BLaER1 (cell line): ENCODE data around the gene PKIB.
A peak's percentile ranks its signal among the peaks of the same experiment; 100 is the strongest.

ENCODE experiments used
- H3K27ac ChIP-seq: shearing (Covaris generic); formaldehyde crosslinking; 2 replicates; pipeline ENCODE4 v1.8.1; 2022
- H3K27me3 ChIP-seq: shearing (Covaris generic); formaldehyde crosslinking; 2 replicates; pipeline ENCODE4 v1.8.1; 2022
- H3K36me3 ChIP-seq: shearing (Covaris generic); formaldehyde crosslinking; 2 replicates; pipeline ENCODE4 v1.8.1; 2022
- H3K4me1 ChIP-seq: shearing (Covaris generic); formaldehyde crosslinking; 2 replicates; pipeline ENCODE4 v1.8.1; 2022
- H3K4me2 ChIP-seq: shearing (Covaris generic); formaldehyde crosslinking; 2 replicates; pipeline ENCODE4 v1.8.1; 2022
- H3K4me3 ChIP-seq: shearing (Covaris generic); formaldehyde crosslinking; 2 replicates; pipeline ENCODE4 v1.8.1; 2022
- H3K9ac ChIP-seq: shearing (Covaris generic); formaldehyde crosslinking; 2 replicates; pipeline ENCODE4 v1.8.1; 2022
- H3K9me3 ChIP-seq: shearing (Covaris generic); formaldehyde crosslinking; 2 replicates; pipeline ENCODE4 v1.8.1; 2022
- H4K20me1 ChIP-seq: shearing (Covaris generic); formaldehyde crosslinking; 2 replicates; pipeline ENCODE4 v1.8.1; 2022
- Cebpa-rat ChIP-seq: shearing (Covaris generic); IDR thresholded peaks from 2 replicates; pipeline ENCODE4 v1.8.1; 2022

Gene PKIB, protein sequence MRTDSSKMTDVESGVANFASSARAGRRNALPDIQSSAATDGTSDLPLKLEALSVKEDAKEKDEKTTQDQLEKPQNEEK

DNA sequence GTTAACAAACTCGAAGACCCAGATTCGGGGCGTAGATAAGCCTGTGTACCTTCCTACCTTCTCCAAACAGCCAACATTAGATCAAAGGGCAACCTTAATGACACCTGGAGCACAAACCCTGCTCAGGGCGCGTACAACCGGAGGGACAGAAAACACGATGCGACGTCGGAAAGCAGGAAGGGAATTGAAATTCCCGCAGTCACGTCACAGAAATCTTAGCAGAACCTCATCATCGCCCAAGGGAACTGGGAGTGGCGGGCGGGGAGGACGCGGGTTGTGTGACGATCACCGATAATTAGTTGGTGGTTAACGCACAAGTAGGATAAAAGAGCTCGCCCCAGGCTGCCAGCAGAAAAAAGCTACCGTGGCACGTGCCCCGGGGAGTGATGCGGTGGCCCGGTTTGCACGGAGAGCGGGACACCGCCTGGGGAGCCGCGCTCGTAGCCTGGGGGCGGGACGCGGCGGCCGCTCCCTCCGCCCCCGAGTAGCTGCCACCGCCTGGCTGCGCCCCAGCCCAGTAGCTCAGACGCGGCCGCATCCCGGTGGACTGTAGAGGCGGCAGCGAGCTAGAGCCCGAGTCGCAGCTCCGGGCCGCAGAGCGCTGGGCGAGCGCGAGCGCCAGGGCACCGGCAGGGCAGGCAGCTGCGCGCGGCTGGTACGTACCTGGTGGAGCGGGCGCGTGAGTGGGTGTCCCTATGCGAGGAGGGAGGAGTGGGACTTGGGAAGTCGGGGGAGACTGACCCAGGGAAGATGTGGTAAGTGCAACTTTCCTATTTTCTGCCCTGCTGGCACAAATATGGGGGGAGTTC lies at the start of gene PKIB:
Gene PKIB (plus strand): TSS at position 525 of the 809 bp plus-strand sequence. CDS start 107,390 bp downstream, outside the sequence.
- Histone ChIP-seq H3K27ac (no peak within 1 kb of the TSS), H3K4me2 (peak within 1 kb of the TSS; percentile 85)

DNA sequence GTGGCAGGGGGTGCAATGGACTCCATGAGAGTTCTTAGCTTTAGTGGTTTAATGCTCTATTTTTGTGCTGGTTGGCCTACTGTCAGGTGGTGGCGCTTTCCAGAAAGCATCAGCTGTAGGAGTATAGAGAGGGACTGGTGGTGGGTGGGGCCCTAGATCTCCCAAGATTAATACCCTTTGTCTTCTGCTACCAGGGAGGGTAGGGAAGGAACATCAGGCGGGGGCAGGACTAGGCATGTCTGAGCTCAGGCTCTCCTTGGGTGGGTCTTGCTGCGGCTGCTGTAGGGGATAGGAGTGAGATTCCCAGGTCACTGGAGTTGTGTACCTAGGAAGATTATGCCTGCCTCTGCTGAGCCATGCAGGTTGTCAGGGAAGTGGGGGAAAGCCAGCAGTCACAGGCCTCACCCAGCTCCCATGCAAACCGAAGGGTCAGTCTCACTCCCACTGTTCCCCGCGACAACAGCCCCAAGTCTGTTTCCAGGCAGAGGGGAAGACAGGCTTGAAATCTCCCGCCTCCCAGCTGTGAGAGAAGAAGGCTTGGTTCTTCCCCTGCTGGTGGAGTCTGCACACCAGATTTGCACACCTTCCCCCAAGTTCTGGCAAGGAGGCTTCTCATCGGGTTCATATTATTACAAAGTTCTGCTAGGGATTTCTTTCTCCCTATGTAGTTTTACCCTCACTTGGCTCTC lies 46.7 kb upstream of the PKIB start:
- Histone ChIP-seq H3K9ac (no peak overlapping the region), H3K4me1 (no peaks in the 10 kb centered on the region), H4K20me1 (no peaks in the 10 kb centered on the region), H3K27me3 (no peaks in the 10 kb centered on the region), H3K4me2 (no peak overlapping the region), H3K9me3 (0 out of 2 replicates have a peak, but pooled peaks cover 6% of the 10 kb centered on the region), H3K27ac (no peak overlapping the region), H3K36me3 (no peaks in the 10 kb centered on the region), H3K4me3 (no peak overlapping the region)
- TF ChIP-seq Cebpa-rat, result no peak

More for the DNA sequence above, at the start of gene PKIB:
- Histone ChIP-seq H3K36me3 (no peaks in the 10 kb centered on the region), H3K4me3 (peak within 1 kb of the TSS; percentile 63), H3K27me3 (peaks cover 20% of the 10 kb centered on the region), H4K20me1 (no peaks in the 10 kb centered on the region), H3K9me3 (peaks cover 10% of the 10 kb centered on the region; the same call in 1 of the 2 replicates), H3K4me1 (peaks cover 18% of the 10 kb centered on the region), H3K9ac (no peak within 1 kb of the TSS)
- TF ChIP-seq Cebpa-rat, result no peak

DNA sequence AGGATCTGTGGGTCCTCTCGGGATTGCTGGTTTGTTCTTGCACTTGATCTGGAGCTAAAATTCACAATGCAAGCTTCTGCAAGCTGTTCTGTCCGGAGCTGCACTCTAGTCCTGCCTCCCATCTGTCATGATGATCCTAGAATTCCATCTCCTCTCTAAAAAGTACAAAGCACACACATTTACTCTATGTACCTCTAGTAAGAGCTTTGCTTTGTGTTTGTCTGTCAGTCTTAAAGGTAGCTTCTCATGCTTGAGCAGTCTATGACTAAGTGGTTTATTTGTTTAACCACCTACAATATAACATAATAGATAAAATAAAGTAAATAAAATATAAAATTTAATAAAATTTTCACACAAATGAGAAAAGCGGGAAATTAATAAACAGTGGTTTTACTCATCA lies 46.0 kb upstream of the PKIB start:
- Histone ChIP-seq H3K9ac (no peak overlapping the region), H3K4me2 (no peak overlapping the region), H3K4me3 (no peak overlapping the region), H3K36me3 (no peaks in the 10 kb centered on the region), H3K27ac (no peak overlapping the region), H3K27me3 (no peaks in the 10 kb centered on the region), H3K9me3 (0 out of 2 replicates have a peak, but pooled peaks cover 6% of the 10 kb centered on the region), H4K20me1 (no peaks in the 10 kb centered on the region), H3K4me1 (no peaks in the 10 kb centered on the region)
- TF ChIP-seq Cebpa-rat, result no peak

DNA sequence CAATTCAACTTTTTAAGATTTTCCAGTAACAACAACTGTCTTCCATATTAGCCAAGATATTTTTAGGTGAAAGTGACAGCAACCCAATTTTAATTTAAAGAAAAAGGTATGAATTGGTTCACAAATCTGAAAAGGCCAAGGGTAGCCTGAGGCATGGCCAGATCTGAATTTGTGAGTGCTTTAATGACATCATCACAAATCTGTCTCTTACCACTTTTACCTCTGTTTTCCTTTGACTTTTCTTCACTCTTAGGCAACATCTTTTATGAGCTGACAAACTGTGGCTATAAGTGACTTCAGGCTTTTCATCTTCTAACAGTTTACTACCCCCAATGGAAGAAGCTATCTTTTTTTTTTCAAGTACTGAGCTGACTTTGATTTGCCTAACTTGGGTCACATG lies 44.5 kb upstream of the PKIB start:
- H3K4me2 ChIP-seq, result no peak overlapping the region
- no peak overlapping the region for H3K27ac ChIP-seq
- no peaks in the 10 kb centered on the region for H3K27me3 ChIP-seq
- no peak overlapping the region for H3K9ac ChIP-seq
- H3K4me3 ChIP-seq, result no peak overlapping the region
- no peaks in the 10 kb centered on the region for H3K36me3 ChIP-seq
- 0 out of 2 replicates have a peak, but pooled peaks cover 6% of the 10 kb centered on the region for H3K9me3 ChIP-seq
- TF ChIP-seq Cebpa-rat, result no peak
- H4K20me1 ChIP-seq, result no peaks in the 10 kb centered on the region
- H3K4me1 ChIP-seq, result no peaks in the 10 kb centered on the region

DNA sequence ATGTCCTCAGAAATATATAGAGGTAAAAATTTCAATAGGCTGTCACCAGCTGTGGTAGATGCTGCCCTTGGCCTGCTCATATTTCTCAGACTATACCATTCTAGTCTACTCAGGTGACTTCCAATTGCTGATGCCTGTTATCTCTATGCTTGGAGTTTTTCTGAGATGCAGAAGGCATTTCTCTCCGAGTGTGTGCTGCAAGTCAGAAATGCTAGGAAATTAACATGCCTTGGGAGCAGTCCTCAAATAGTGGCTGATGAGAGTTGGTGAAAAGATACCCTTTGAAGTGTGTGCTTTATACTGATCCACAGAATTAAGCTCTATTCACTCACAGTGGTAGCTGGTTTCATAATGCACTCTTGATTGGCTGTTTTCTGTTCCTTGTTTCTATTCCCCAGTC lies 43.2 kb upstream of the PKIB start:
- no peaks in the 10 kb centered on the region for H4K20me1 ChIP-seq
- no peak overlapping the region for H3K27ac ChIP-seq
- H3K4me3 ChIP-seq, result no peak overlapping the region
- H3K9me3 ChIP-seq, result 0 out of 2 replicates have a peak, but pooled peaks cover 5% of the 10 kb centered on the region
- no peak overlapping the region for H3K9ac ChIP-seq
- H3K4me1 ChIP-seq, result no peaks in the 10 kb centered on the region
- H3K4me2 ChIP-seq, result no peak overlapping the region
- no peak for TF ChIP-seq Cebpa-rat
- H3K27me3 ChIP-seq, result no peaks in the 10 kb centered on the region
- H3K36me3 ChIP-seq, result no peaks in the 10 kb centered on the region

DNA sequence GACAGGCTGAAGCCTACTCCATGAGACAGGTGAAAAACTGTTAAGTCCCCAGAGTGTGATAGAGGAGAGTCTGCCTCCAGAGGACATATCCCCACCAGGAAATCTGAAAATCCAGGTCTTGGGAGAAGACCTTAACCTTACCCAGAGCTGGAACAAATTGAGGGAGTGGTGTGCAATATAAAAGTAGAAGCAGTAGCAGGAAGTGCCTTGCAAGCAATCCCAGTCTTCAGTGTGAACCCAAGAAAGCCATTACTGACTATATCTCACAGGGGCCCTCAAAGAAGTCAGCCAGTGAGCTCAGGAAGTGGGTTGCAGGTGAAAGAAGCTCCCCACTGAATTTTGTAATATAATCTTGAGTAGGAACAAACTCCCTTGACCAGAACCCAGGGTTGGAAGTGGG lies 41.9 kb upstream of the PKIB start:
- H3K27ac ChIP-seq, result no peak overlapping the region
- no peaks in the 10 kb centered on the region for H4K20me1 ChIP-seq
- no peak for TF ChIP-seq Cebpa-rat
- no peaks in the 10 kb centered on the region for H3K9me3 ChIP-seq
- H3K9ac ChIP-seq, result no peak overlapping the region
- no peaks in the 10 kb centered on the region for H3K36me3 ChIP-seq
- no peaks in the 10 kb centered on the region for H3K4me1 ChIP-seq
- H3K27me3 ChIP-seq, result no peaks in the 10 kb centered on the region
- no peak overlapping the region for H3K4me2 ChIP-seq
- no peak overlapping the region for H3K4me3 ChIP-seq

DNA sequence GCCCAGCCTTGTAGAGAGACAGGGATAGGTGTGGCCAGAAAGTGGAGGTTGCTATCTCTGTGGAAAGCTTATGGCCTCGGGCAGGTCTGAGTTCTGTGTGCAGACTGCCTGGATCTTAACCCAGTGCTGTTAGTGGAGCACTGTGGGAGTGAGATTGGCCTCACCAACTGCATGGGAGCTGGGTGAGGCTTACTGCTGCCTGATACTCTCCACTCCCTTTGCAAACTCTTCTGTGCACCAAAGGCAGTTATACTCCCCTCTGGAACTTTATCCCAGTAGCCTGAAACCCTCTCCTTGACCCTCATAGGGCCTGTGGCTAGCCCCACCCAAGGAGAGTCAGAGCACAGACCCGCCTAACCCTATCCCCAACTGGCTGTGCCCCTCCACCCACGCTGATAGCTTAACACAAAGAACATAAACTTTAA lies 41.4 kb upstream of the PKIB start:
- no peak for TF ChIP-seq Cebpa-rat
- Histone ChIP-seq H4K20me1 (no peaks in the 10 kb centered on the region), H3K27me3 (no peaks in the 10 kb centered on the region)

DNA sequence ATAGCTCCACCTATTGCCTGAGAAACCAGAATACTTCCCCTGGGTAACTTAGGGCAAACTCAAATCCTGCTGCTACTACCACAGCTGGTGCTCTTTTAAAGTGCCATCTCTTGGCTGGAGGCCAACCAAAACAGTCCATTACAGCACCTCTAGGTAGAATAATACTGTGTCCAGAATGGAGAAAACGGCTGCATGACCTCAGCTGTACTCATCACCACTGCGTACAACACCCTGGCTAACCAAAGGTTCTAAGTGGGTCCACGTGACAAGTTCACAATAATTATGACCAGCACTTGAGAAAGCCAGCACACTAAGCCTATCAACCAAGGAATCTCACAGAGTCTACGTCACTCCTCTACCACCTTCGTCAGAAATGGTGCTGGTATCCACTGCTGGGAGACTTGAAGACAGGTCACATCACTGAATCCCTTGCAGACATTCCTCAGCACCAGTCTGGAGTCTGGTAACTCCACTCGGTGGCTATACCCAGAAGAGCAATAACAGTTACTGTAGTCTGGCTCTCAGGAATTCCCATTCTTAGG lies 40.9 kb upstream of the PKIB start:
- no peak overlapping the region for H3K4me2 ChIP-seq
- no peak overlapping the region for H3K27ac ChIP-seq
- no peaks in the 10 kb centered on the region for H3K27me3 ChIP-seq
- no peak overlapping the region for H3K9ac ChIP-seq
- no peak overlapping the region for H3K4me3 ChIP-seq
- no peaks in the 10 kb centered on the region for H3K36me3 ChIP-seq
- TF ChIP-seq Cebpa-rat, result no peak
- H3K4me1 ChIP-seq, result no peaks in the 10 kb centered on the region
- H3K9me3 ChIP-seq, result no peaks in the 10 kb centered on the region
- no peaks in the 10 kb centered on the region for H4K20me1 ChIP-seq

More for the DNA sequence above, 41.4 kb upstream of the PKIB start:
- no peak overlapping the region for H3K27ac ChIP-seq
- H3K9me3 ChIP-seq, result no peaks in the 10 kb centered on the region
- no peaks in the 10 kb centered on the region for H3K4me1 ChIP-seq
- no peak overlapping the region for H3K4me2 ChIP-seq
- no peak overlapping the region for H3K9ac ChIP-seq
- no peak overlapping the region for H3K4me3 ChIP-seq
- no peaks in the 10 kb centered on the region for H3K36me3 ChIP-seq

DNA sequence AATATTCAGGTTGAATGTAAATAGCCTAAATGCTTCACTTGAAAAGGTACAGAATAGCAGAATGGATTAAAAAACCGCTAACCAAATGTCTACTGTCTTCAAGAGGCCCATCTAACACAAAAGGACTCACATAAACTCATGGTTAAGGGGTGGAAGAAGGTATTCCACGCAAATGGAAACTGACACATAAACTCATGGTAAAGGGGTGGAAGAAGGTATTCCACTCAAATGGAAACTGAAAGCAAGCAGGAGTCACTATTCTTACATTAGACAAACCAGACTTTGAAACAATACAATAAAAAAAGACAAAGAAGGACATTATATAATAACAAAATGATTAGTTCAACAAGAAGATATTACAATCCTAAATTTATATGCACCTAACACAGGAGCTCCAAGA lies 38.3 kb upstream of the PKIB start:
- Histone ChIP-seq H4K20me1 (no peaks in the 10 kb centered on the region), H3K4me2 (no peak overlapping the region), H3K27me3 (no peaks in the 10 kb centered on the region), H3K4me1 (no peaks in the 10 kb centered on the region), H3K9me3 (0 out of 2 replicates have a peak, but pooled peaks cover 4% of the 10 kb centered on the region), H3K9ac (no peak overlapping the region), H3K36me3 (no peaks in the 10 kb centered on the region), H3K4me3 (no peak overlapping the region), H3K27ac (no peak overlapping the region)
- no peak for TF ChIP-seq Cebpa-rat

DNA sequence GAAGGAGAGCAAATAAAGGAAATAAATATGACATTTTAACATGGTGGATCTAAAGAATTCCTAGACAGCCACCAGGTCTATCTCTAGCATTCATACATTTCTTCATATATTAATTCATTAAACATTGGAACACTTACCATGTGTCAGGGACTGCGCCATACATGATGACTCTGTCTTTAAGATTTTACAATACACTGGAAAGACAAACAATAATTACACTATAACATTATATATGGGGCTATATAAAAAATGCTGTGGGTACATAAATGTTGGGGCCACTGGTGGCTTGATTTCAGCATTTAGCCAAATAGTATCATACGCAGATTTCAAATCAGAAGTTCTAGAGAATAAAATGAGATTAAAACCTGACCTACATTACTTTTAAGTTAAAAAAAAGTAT lies 33.3 kb upstream of the PKIB start:
- H3K4me3 ChIP-seq, result no peak overlapping the region
- no peaks in the 10 kb centered on the region for H3K36me3 ChIP-seq
- H3K27me3 ChIP-seq, result no peaks in the 10 kb centered on the region
- H4K20me1 ChIP-seq, result no peaks in the 10 kb centered on the region
- H3K9ac ChIP-seq, result no peak overlapping the region
- 0 out of 2 replicates have a peak, but pooled peaks cover 4% of the 10 kb centered on the region for H3K9me3 ChIP-seq
- H3K4me1 ChIP-seq, result no peaks in the 10 kb centered on the region
- H3K27ac ChIP-seq, result no peak overlapping the region
- TF ChIP-seq Cebpa-rat, result no peak
- no peak overlapping the region for H3K4me2 ChIP-seq
